Endothelial cell of umbilical vein (primary cell): Measurements from ENCODE around the gene RET.

Experiments used
- EZH2 ChIP-seq: IDR thresholded peaks from 2 replicates; pipeline ENCODE4 v1.6.1; 2012; ENCODE audit warnings: borderline replicate concordance, low read depth, mild to moderate bottlenecking, moderate library complexity, low read length, inconsistent platforms; ENCODE audit not compliant: severe bottlenecking
- GATA2 ChIP-seq: IDR thresholded peaks from 2 replicates; pipeline ENCODE4 v1.7.0; 2011; ENCODE audit warnings: low read depth, mild to moderate bottlenecking, moderate library complexity, mixed read lengths, low read length; ENCODE audit not compliant: insufficient read length, insufficient read depth
- JUN ChIP-seq: IDR thresholded peaks from 2 replicates; pipeline ENCODE4 v1.6.1; 2011; ENCODE audit warnings: borderline replicate concordance, low read depth; ENCODE audit not compliant: insufficient read length, insufficient read depth
- MAX ChIP-seq: IDR thresholded peaks from 2 replicates; pipeline ENCODE4 v1.6.1; 2011; ENCODE audit not compliant: insufficient read depth, insufficient read length
- MYC ChIP-seq: IDR thresholded peaks from one replicate; pipeline ENCODE4 v1.6.1; 2011; ENCODE audit warnings: mild to moderate bottlenecking, low read depth, low read length
- POLR2A ChIP-seq: IDR thresholded peaks from 2 replicates; pipeline ENCODE4 v1.6.1; 2012; ENCODE audit warnings: low read depth, mild to moderate bottlenecking, control low read depth, low read length
- POLR2AphosphoS5 ChIP-seq: IDR thresholded peaks from 2 replicates; pipeline ENCODE4 v1.6.1; 2012; ENCODE audit warnings: low read depth, mild to moderate bottlenecking, control low read depth, low read length, moderate library complexity; ENCODE audit not compliant: insufficient read depth
- TF ChIP-seq, protein P1 (sequence below), 2 donors: IDR thresholded peaks; 1 replicate in 1 of 2; 2 replicates in 1 of 2; pipeline ENCODE4 v1.5.1; 2011; ENCODE audit warnings: low read length in 2 of 2, mild to moderate bottlenecking in 2 of 2, moderate library complexity in 2 of 2, control low read depth in 1 of 2, inconsistent platforms in 1 of 2, low read depth in 1 of 2; ENCODE audit not compliant: insufficient read depth in 1 of 2; ENCODE audit errors: extremely low read depth in 1 of 2

DNA sequence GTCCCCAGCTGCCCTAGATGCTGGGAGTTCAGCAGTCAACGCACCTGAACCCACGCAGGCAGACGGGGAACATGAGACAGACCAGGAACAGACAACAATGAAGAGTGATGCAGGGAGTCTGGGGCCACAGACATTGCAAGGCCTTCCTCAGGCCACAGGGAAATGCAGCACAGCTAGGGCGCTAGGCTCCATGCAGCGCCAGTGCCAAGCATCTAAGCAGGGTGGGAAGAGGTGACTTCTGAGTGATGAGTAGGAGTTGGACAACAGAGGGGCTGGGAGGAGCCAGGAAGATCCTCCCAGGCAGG lies 7.7 kb upstream of the RET start:
- TF ChIP-seq MAX (no peak), POLR2A (no peak), POLR2AphosphoS5 (no peak), EZH2 (no peak), MYC (no peak), GATA2 (no peak), JUN (no peak)
- TF ChIP-seq, protein P1, sequence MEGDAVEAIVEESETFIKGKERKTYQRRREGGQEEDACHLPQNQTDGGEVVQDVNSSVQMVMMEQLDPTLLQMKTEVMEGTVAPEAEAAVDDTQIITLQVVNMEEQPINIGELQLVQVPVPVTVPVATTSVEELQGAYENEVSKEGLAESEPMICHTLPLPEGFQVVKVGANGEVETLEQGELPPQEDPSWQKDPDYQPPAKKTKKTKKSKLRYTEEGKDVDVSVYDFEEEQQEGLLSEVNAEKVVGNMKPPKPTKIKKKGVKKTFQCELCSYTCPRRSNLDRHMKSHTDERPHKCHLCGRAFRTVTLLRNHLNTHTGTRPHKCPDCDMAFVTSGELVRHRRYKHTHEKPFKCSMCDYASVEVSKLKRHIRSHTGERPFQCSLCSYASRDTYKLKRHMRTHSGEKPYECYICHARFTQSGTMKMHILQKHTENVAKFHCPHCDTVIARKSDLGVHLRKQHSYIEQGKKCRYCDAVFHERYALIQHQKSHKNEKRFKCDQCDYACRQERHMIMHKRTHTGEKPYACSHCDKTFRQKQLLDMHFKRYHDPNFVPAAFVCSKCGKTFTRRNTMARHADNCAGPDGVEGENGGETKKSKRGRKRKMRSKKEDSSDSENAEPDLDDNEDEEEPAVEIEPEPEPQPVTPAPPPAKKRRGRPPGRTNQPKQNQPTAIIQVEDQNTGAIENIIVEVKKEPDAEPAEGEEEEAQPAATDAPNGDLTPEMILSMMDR (IDR thresholded peaks at IDR 0.05; ENCODE audit: extremely low read depth in 1 of 2, insufficient read depth in 1 of 2, low read depth in 1 of 2, low read length in 2 of 2): no peak
